Heart right ventricle (tissue), 16 donors: ENCODE data around the gene CYB5RL. TPM values are rescaled to one million over a fixed set of nuclear protein-coding genes. Genes with fewer than 3 reads are reported as not detected.
"Not testable (repeated sequence)": the region's sequence is repeated elsewhere in the genome, so short reads cannot be mapped to it uniquely, and the experiment has no call there.

Source experiments
- ATAC-seq, 8 donors: fragments of 200-7000 bp; cut with Tn5 transposase; one replicate each; pipeline ENCODE4 v1.9.1; 2020; ENCODE audit warnings: mild to moderate bottlenecking in 8 of 8, moderate library complexity in 8 of 8, moderate number of reproducible peaks in 1 of 8
- DNase-seq, 2 donors: peaks; one replicate each; pipeline ENCODE4 v3.0.0-alpha.2; 2020
- H3K27ac ChIP-seq, 10 donors: fragments of 200-600 bp; sonication (generic) in 2 of 10; one replicate each; pipeline versions ENCODE4 v1.5.0 to v1.8.0; 2020 to 2022; ENCODE audit warnings: mild to moderate bottlenecking in 3 of 10
- H3K27me3 ChIP-seq, 7 donors: fragments of 200-600 bp; one replicate each; pipeline ENCODE4 v1.8.0; 2021 to 2022; ENCODE audit warnings: mild to moderate bottlenecking in 2 of 7
- H3K36me3 ChIP-seq, 9 donors: fragments of 200-600 bp; sonication (generic) in 1 of 9; one replicate each; pipeline versions ENCODE4 v1.5.0 to v1.8.0; 2020 to 2022; ENCODE audit warnings: mild to moderate bottlenecking in 2 of 9
- H3K4me1 ChIP-seq, 9 donors: fragments of 200-600 bp; sonication (generic) in 1 of 9; one replicate each; pipeline versions ENCODE4 v1.5.0 to v1.8.0; 2020 to 2022; ENCODE audit warnings: mild to moderate bottlenecking in 4 of 9
- H3K4me3 ChIP-seq, 10 donors: fragments of 200-600 bp; sonication (generic) in 2 of 10; one replicate each; pipeline versions ENCODE4 v1.5.0 to v1.8.0; 2020 to 2022; ENCODE audit warnings: mild to moderate bottlenecking in 7 of 10, moderate library complexity in 2 of 10
- H3K9me3 ChIP-seq, 11 donors: fragments of 200-600 bp in 10 of 11; sonication (generic) in 2 of 11; one replicate each; pipeline versions ENCODE4 v1.5.0 to v1.8.0; 2013 to 2022; ENCODE audit warnings: mild to moderate bottlenecking in 2 of 11, control low read depth in 1 of 11, moderate library complexity in 1 of 11
- WGBS, 2 donors: extraction: QIAGEN DNeasy Blood & Tissue Kit; methylation state at CpG; one replicate each; pipeline ENCODE4 v1.1.7; 2013; ENCODE audit warnings: inconsistent platforms in 1 of 2; 5-methylcytosine and 5-hydroxymethylcytosine counted together
- intact Hi-C, 10 donors: fragments of 100-400 bp; cut with DNase I; formaldehyde crosslinking; loops; one replicate each; pipeline versions ENCODE4 v1.11.1 to v1.14.2; 2022
- polyA plus RNA-seq, 2 donors: library from polyadenylated mRNA; stranded (reverse); fragments of 200-250 nt; gene quantifications; one replicate each; pipeline ENCODE4 v1.2.3, GENCODE V29; 2013
- total RNA-seq, 10 donors: library from RNA; stranded (reverse); fragmentation: NEBNext Ultra II Directional in 3 of 10; extraction: Animal tissue kit (Norgen Biotek cat#: 25700) in 3 of 10; gene quantifications; one replicate each; pipeline versions ENCODE4 v1.2.1 to v1.2.4, GENCODE V29; 2021 to 2023
- TF ChIP-seq, protein P1 (sequence below), 9 donors: fragments of 200-600 bp; sonication (generic) in 2 of 9; IDR thresholded peaks; one replicate each; pipeline versions ENCODE4 v1.5.0 to v1.8.0; 2021 to 2022; ENCODE audit warnings: antibody characterized with exemption in 9 of 9, mild to moderate bottlenecking in 5 of 9, moderate library complexity in 1 of 9
- donor health status: Arrhythmogenic right ventricular cardiomyopathy.
- donor health status: ischemic (EF 13 %, LVEDD 7.1; RV severe dilation, severe dysfunction).
- donor health status: healthy with polysubstance abuse.
- donor health status: DM: no; HTN: yes; CAD: no.
- donor health status: DM: no; HTN: no; CAD: no.
- donor health status: ischemic (EF 25% LVEDD 6.9; RV normal size, moderate dysfunction).
- donor health status: ischemic (EF 25% LVEDD 5.7; RV mildly dilated, moderate dysfunction).
- donor health status: healthy.
- donor health status: DM: yes; HTN: yes; CAD: no.
- donor health status: Ischemic cardiomyopathy.
- donor health status: ischemic (EF 35%, LVEDD 5.7; RV mildly dilated, moderate dysfunction).
- donor health status: nonischemic (EF 11% LVEDD 7.7; RV severe dilation, severe dysfunction).
- donor health status: DM: yes; HTN: yes; CAD: no.
- donor health status: PGD.
- donor health status: ischemic (EF 29% LVEDD 5.4; RV normal size, mild dysfunction).
- donor health status: nonischemic (EF 23%, LVEDD 6.1; RV moderate dilation, normal function).

Gene CYB5RL
- total and polyA plus RNA-seq, 12 donors = 0.99 to 8.3 (median 5.4) TPM

GRCh38 chr1:54168206-54168965 lies 31.4 kb downstream of the CYB5RL start:
- no peaks in the 10 kb centered on the region for H3K9me3 ChIP-seq
- no peak for DNase-seq
- ATAC-seq = no peak
- H3K27me3 ChIP-seq = no peaks in the 10 kb centered on the region
- 81 to 88% methylated on average over 8 of the region's 8 CpGs for WGBS, 2 donors
- intact Hi-C loops = no loop called here
- TF ChIP-seq, protein P1, sequence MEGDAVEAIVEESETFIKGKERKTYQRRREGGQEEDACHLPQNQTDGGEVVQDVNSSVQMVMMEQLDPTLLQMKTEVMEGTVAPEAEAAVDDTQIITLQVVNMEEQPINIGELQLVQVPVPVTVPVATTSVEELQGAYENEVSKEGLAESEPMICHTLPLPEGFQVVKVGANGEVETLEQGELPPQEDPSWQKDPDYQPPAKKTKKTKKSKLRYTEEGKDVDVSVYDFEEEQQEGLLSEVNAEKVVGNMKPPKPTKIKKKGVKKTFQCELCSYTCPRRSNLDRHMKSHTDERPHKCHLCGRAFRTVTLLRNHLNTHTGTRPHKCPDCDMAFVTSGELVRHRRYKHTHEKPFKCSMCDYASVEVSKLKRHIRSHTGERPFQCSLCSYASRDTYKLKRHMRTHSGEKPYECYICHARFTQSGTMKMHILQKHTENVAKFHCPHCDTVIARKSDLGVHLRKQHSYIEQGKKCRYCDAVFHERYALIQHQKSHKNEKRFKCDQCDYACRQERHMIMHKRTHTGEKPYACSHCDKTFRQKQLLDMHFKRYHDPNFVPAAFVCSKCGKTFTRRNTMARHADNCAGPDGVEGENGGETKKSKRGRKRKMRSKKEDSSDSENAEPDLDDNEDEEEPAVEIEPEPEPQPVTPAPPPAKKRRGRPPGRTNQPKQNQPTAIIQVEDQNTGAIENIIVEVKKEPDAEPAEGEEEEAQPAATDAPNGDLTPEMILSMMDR (IDR thresholded peaks at IDR 0.05) = no peak
- no peak overlapping the region for H3K4me3 ChIP-seq
- H3K27ac ChIP-seq = no peak overlapping the region
- peaks cover 0 to 5% (median 0%) of the 10 kb centered on the region in 9 donors for H3K36me3 ChIP-seq
- H3K4me1 ChIP-seq = no peaks in the 10 kb centered on the region

DNA sequence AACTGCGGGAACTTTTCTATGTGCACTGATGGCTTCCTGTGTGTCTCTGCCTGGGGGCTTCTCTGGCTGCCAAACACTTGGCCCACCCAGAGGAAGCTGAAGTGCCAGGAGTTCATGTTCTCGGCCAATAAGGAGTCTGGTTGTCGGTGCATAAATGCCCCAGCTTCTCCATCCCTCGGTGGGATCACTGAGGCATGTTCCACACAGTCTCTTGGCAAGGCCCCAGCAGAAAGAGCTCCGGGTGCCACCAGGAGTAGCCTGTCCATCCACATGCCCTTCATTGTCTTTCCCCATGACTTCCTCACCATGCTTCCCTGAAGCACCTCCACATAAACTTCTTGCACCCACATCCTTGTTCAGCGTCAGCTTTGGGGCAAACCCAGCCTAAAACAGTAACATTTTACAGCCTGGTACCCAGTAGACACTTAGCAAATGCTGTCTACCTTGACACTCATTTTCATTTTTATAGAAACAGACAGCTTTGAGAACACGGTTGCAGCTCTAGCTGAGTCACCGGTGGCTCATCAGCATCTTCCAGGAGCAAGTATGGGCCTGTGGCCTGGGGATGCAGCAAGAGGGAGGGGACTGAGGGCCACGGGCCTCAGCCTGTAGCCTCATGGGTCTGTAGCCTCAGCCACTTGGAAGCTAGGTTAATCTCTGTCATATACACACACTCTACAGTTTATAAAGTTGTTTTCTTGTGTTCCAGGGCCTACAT lies 32.2 kb downstream of the CYB5RL start:
- no peak overlapping the region for H3K4me3 ChIP-seq
- ATAC-seq = no peak
- peaks cover 0 to 3% (median 0%) of the 10 kb centered on the region in 9 donors for H3K36me3 ChIP-seq
- intact Hi-C loops = no loop called here
- DNase-seq = no peak
- TF ChIP-seq, protein P1 (IDR thresholded peaks at IDR 0.05) = no peak
- no peaks in the 10 kb centered on the region for H3K9me3 ChIP-seq
- no peak overlapping the region for H3K27ac ChIP-seq
- 90% methylated on average over 9 of the region's 9 CpGs for WGBS, 2 donors
- no peaks in the 10 kb centered on the region for H3K4me1 ChIP-seq
- no peaks in the 10 kb centered on the region for H3K27me3 ChIP-seq

- WGBS, 2 donors = 90 to 93% methylated on average over 8 of the region's 8 CpGs
Observed at GRCh38 chr1:54166357-54166756, 33.5 kb downstream of the CYB5RL start.

GRCh38 chr1:54165146-54165545 lies 34.7 kb downstream of the CYB5RL start:
- no peak for ATAC-seq
- no peaks in the 10 kb centered on the region for H3K36me3 ChIP-seq
- intact Hi-C loops = no loop called here
- TF ChIP-seq, protein P1 (IDR thresholded peaks at IDR 0.05) = no peak
- no peak for DNase-seq
- no peaks in the 10 kb centered on the region for H3K27me3 ChIP-seq
- WGBS, 2 donors = 91% methylated on average over 15 of the region's 15 CpGs
- H3K4me1 ChIP-seq = peaks cover 0 to 7% (median 4%) of the 10 kb centered on the region in 9 donors
- no peak overlapping the region for H3K27ac ChIP-seq
- H3K4me3 ChIP-seq = no peak overlapping the region
- H3K9me3 ChIP-seq = no peaks in the 10 kb centered on the region

More at GRCh38 chr1:54166357-54166756, 33.5 kb downstream of the CYB5RL start:
- H3K36me3 ChIP-seq, H3K4me1 ChIP-seq, DNase-seq, H3K4me3 ChIP-seq, H3K27me3 ChIP-seq, H3K27ac ChIP-seq, H3K9me3 ChIP-seq, intact Hi-C loops, ATAC-seq: not testable (repeated sequence)
